Measurements from ENCODE around the gene CCDC88A. TPM values are rescaled to one million over a fixed set of nuclear protein-coding genes. Genes with fewer than 3 reads are reported as not detected.
"Not testable (repeated sequence)": the region's sequence is repeated elsewhere in the genome, so short reads cannot be mapped to it uniquely, and the experiment has no call there.

CCDC88A gene
- total RNA-seq, 4 donors from 2014 or later, result 5.5 to 23.8 (median 17.3) TPM

- no peaks in the 10 kb centered on the region for H3K4me1 ChIP-seq
- no peaks in the 10 kb centered on the region for H3K27me3 ChIP-seq
- 45 to 47% methylated on average over 2 of the region's 2 CpGs for WGBS, 2 donors
- no peak for TF ChIP-seq CTCF (IDR thresholded peaks at IDR 0.05)
- TF ChIP-seq POLR2A (IDR thresholded peaks at IDR 0.05), result no peak
- intact Hi-C loops (cut with DNase I), result no loop called here
- no peak overlapping the region for H3K27ac ChIP-seq
- no peak overlapping the region for H3K4me3 ChIP-seq
- no peak for DNase-seq
- no peaks in the 10 kb centered on the region for H3K36me3 ChIP-seq
- H3K9me3 ChIP-seq, result peaks cover 0 to under 1% (median 0%) of the 10 kb centered on the region in 3 donors
Measured at GRCh38 chr2:55395724-55396605, 23.7 kb downstream of the CCDC88A start.

GRCh38 chr2:55391615-55392242, 27.9 kb downstream of the CCDC88A start:
- H3K4me3 ChIP-seq, result no peak overlapping the region
- H3K9me3 ChIP-seq, result peaks cover 0 to 5% (median 0%) of the 10 kb centered on the region in 3 donors
- no peaks in the 10 kb centered on the region for H3K4me1 ChIP-seq
- 79 to 85% methylated on average over 3 of the region's 3 CpGs for WGBS, 2 donors
- H3K36me3 ChIP-seq, result no peaks in the 10 kb centered on the region
- H3K27me3 ChIP-seq, result no peaks in the 10 kb centered on the region
- intact Hi-C loops (cut with DNase I), result no loop called here
- H3K27ac ChIP-seq, result no peak overlapping the region
- TF ChIP-seq POLR2A (IDR thresholded peaks at IDR 0.05) (no peak), CTCF (IDR thresholded peaks at IDR 0.05) (no peak)
- DNase-seq, result no peak

GRCh38 chr2:55391155-55391554, 28.5 kb downstream of the CCDC88A start:
- no peak for DNase-seq
- TF ChIP-seq POLR2A (IDR thresholded peaks at IDR 0.05) (no peak), CTCF (IDR thresholded peaks at IDR 0.05) (no peak)
- WGBS, 2 donors, result 81 to 85% methylated on average over 2 of the region's 2 CpGs
- intact Hi-C loops (cut with DNase I), result no loop called here
- Histone ChIP-seq H3K4me1 (no peaks in the 10 kb centered on the region), H3K36me3 (no peaks in the 10 kb centered on the region), H3K4me3 (no peak overlapping the region), H3K27ac (no peak overlapping the region), H3K27me3 (no peaks in the 10 kb centered on the region), H3K9me3 (peaks cover 0 to 5% (median 0%) of the 10 kb centered on the region in 3 donors)

- H3K4me1 ChIP-seq; intact Hi-C loops (cut with DNase I); H3K9me3 ChIP-seq; DNase-seq; H3K27ac ChIP-seq; H3K36me3 ChIP-seq; H3K4me3 ChIP-seq; H3K27me3 ChIP-seq: not testable (repeated sequence)
- WGBS, 2 donors, result 88 to 98% methylated on average over 8 to 9 of the region's 10 CpGs
Measured at GRCh38 chr2:55385516-55385915, 34.1 kb downstream of the CCDC88A start.

- 62 to 100% methylated on average over 1 to 4 of the region's 4 CpGs for WGBS, 2 donors
- Histone ChIP-seq H3K4me1 (no peaks in the 10 kb centered on the region), H3K4me3 (no peak overlapping the region), H3K27me3 (no peaks in the 10 kb centered on the region), H3K27ac (no peak overlapping the region), H3K9me3 (no peaks in the 10 kb centered on the region), H3K36me3 (no peaks in the 10 kb centered on the region)
- intact Hi-C loops (cut with DNase I), result no loop called here
- TF ChIP-seq CTCF (IDR thresholded peaks at IDR 0.05) (no peak), POLR2A (IDR thresholded peaks at IDR 0.05) (no peak)
- no peak for DNase-seq
Measured at GRCh38 chr2:55384786-55385185, 34.9 kb downstream of the CCDC88A start.

Measured in esophagus squamous epithelium (tissue), 5 donors.